Globus pallidus (tissue), 1 donor: Measurements from ENCODE around the gene TXNL4A.

Experiments used
- DNase-seq: peaks from one replicate; pipeline ENCODE4 v3.0.0-alpha.2; 2015; ENCODE audit warnings: low spot score

Gene TXNL4A

GRCh38 chr18:79949697-79950487 is 38.5 kb downstream of the TXNL4A start:
- DNase-seq, result no peak

- DNase-seq, result no peak
Observed at GRCh38 chr18:79948719-79949411, 39.5 kb downstream of the TXNL4A start.

- DNase-seq, result no peak
Observed at GRCh38 chr18:79947881-79948610, 40.3 kb downstream of the TXNL4A start.

GRCh38 chr18:79947054-79947755 is 41.2 kb downstream of the TXNL4A start:
- DNase-seq, result no peak

DNA sequence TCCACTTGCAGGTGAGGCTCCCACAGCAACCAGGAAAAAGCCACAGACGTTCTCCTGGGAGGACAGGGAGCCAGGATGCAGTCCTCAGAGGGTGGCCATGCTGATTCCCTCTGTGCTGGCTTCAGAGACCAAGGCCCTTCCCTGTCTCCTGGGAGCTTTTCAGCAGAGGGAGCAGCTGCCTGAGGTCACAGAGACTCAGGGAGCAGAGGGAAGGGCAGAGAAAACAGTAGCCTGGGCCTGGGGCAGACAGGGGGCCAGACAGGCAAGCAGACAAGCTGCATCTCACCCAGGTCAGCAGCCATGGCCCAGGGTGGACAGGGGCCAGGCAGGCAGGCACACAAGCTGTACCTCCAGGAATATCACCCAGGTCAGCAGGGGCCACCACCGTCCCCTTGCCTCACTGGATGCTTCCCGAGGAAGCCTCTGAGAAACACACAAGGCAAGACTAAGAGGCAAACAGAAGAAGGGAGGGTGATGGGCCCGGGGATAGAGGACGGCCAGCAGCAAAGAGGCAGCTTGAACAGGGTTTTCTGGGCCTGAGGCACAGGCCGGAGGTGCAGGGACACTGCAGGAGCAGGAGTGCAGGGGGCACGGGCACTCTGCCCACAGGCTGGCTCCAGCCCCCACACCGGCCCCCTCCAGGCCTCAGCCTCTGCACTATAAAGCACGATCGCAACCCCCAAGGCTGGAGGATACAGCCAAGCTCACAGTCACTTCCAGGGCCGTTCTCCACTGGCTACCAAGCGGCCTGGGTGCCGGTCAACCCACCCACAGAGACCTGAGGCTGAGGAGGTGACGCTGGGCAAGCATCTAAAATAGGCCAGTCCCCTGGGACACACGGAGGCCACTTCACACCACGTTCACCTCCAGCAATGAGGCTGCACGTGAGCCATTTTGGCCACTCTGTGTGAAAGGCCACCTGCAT is 43.0 kb downstream of the TXNL4A start:
- no peak for DNase-seq

DNA sequence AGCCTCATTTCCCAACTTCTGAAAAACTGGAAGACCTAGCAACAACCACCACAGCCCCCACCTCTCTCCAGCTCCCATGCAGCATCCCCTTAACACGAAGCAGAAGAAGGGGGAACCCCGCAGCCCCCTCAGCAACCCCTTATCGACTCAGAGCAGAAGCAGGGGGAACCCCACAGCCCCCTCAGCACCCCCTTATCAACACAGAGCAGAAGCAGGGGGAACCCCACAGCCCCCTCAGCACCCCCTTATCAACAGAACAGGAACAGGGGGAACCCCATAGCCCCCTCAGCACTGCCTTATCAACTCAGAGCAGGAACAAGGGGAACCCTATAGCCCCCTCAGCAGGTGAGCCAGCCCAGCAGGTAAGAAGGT is 43.6 kb downstream of the TXNL4A start:
- no peak for DNase-seq

DNA sequence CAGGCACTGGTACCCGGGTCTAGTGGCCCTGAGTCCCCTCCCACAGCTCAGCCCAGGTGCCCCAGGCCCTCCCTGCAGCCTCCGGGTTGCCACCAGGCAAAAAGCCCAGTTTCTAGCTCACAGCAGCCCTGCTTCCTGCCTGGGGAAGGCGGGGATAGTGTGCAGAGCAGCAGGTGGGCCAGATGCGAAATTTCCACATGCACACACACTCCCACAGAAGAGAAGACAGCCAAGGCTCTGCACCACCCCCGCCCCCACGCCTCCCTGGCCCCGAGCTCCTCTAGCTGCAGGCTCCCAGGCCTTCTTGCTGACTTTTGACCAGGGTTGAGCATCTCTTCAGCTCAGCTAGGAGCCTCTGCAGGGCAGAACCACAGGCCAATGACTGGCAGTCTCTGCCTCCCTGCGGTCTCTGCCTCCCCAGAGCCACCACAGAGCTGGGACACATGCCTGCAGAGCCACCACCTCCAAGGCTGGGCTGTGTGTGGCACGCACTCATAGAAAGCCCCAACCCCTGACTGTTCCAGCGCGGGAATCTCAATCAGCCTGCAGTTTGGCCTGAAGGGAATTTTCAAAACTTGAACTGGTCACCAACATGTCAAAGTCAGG is 44.1 kb downstream of the TXNL4A start:
- no peak for DNase-seq

DNA sequence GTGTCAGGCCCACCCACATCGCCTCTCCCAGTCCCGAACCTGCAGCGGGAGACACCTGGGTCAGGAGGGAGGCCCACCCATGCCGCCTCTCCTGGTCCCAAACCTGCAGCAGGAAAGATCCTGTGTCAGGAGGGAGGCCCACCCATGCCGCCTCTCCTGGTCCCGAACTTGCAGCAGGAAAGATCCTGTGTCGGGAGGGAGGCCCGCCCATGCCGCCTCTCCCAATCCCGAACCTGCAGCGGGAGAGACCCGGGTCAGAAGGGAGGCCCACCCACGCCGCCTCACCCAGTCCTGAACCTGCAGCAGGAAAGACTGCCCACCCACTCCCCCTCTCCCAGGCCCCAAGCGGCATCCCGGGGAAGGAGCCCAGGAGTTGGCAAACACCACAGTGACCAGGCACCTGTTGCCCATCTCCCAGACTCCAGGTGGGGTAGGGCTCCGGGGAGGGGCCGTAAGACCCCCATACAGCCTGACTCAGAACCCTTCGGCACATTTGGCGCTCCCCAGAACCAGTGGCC is 44.7 kb downstream of the TXNL4A start:
- no peak for DNase-seq

DNA sequence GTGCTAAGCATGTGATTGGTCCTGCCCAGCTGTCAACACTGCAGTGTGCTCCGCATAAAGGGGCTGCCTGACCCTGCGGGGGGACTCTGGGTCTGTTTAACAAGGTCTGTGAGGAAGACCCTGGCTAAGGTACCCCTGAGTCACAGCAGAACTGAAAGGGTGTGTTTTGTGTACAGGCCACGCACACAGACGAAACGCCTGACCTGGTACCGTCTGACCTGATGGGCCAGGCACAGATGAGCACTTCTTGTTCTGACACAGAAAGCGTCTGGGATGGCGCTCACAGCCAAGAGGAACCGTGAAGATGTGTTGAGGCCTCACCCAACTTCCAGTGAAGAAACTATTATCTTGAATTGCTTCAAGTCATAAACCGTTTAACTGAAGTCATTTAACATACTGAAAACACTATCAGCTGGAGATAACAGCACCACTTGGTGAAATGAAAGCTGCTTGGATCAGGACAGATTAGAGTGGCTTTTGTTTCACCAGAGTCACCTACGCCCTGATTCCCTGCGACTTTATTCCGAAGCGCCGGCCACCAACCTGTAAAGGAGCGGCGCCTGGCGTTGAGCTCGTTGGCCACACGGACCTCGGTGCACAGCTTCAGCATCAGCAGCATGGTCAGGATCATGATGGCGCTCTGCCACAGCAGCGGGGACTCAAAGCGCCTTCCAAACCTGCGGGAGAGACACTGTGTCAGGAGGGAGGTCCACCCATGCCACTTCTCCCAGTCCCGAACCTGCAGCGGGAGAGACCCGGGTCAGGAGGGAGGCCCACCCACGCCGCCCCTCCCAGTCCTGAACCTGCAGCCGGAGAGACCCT is 45.4 kb downstream of the TXNL4A start:
- DNase-seq, result no peak

DNA sequence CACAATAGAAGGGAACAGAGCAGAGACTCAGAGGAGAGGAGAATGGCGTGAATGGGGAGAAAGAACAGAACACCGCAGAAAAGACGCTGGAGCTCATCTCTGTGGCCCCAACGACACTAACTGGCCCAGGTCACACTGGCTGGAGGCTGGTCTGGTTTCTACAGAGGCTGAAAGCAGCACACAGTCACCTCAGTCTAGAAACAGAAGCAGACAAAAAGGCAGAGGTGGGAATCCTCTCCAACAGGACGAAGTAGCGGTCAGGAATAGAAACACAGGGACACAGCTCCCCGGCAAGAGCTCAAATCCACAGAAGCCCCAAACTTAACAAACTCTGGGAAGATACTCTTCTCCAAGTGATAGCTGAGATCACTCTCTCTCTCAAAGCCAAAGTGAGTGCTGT is 46.2 kb downstream of the TXNL4A start:
- no peak for DNase-seq

GRCh38 chr18:79941473-79942119 is 46.8 kb downstream of the TXNL4A start:
- no peak for DNase-seq

GRCh38 chr18:79940814-79941472 is 47.4 kb downstream of the TXNL4A start:
- DNase-seq, result no peak

GRCh38 chr18:79940126-79940813 is 48.1 kb downstream of the TXNL4A start:
- no peak for DNase-seq

GRCh38 chr18:79939096-79939495 is 49.3 kb downstream of the TXNL4A start:
- DNase-seq, result no peak

DNA sequence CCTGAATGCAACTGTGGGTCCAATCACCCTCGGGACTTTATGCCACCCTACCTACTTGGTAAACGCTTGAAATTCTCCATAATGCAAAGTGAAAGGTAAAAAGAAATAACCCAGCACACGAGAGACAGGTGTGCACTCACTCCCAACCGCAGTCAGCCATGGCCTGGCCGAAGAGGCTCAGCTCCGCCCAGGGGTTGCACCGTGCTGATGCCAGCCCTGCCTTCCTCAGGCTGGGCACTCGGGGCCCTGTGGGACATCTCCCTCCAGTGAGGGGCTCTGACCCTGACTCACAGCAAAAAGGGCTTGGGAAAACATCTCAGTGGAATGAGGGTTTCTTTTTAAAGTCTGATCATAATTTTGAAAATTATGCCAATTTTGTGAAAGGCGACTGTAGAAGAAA is 50.2 kb downstream of the TXNL4A start:
- no peak for DNase-seq

DNA sequence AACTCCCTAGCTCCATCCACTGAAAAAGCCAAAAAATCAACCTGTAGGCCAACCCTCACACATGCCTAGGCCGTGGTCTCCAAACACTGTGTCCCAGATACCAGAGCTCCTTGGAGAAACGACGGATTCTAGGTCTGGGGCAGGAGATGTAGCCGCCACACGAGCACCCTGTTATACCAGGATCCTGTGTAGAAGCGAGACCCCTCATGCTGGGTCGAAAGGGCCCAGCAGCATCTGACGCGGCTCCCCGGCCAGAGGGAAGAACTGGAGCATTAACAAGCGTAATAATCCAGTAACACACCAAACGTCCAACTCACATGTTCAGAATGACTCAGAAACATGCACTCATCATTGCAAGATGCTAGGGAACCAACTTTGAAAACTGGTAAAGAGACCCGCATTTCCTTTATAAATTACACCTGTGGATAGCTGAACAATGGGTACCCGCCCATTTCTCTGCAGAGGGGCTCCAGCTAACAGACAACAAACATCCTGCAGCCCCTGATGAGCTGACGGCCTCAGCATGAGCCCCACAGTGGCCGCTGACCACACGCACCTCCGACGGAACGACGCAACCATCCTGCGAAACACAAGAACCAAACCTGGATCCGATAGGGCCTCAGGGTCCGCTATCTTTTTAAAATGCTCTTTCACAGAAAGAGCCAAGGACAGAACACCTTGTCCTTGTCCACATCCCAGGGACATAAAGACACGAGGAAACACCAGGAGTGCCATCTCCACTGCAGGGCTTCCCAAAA is 51.1 kb downstream of the TXNL4A start:
- DNase-seq, result no peak

DNA sequence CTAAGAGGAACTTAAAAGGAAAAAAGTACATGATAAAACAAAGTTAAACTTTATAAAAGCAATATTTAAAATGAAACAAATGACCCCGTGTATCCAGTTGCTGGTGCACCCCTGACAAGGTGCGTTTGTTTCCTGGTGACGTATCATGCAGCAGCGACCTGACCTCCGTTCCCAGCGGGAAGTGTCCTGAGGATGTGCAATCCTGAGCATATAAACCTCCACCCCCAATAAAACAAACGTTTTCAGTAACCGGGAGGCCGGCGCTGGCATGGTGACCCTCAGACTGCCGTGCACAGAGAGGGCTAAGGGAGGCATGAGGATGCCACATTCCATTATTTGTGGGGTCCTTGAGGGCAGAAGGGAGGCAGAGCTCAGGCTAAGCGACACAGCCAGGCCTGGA is 51.7 kb downstream of the TXNL4A start:
- DNase-seq, result no peak
